Duodenal mucosa (tissue), 2 donors: Measurements from ENCODE around the gene TWF2.

Experiments
- H3K27ac ChIP-seq: one replicate; pipeline ENCODE4 v1.7.0; 2013; ENCODE audit warnings: low read depth, low read length
- H3K27me3 ChIP-seq, 2 donors: one replicate each; pipeline ENCODE4 v1.7.0; 2013; ENCODE audit warnings: low read length in 2 of 2, control low read depth in 1 of 2; ENCODE audit not compliant: insufficient read depth in 2 of 2, control insufficient read depth in 1 of 2
- H3K36me3 ChIP-seq, 2 donors: one replicate each; pipeline ENCODE4 v1.7.0; 2013; ENCODE audit warnings: low read length in 2 of 2, control low read depth in 1 of 2; ENCODE audit not compliant: insufficient read depth in 2 of 2, control insufficient read depth in 1 of 2
- H3K4me1 ChIP-seq, 2 donors: one replicate each; pipeline ENCODE4 v1.7.0; 2013; ENCODE audit warnings: low read length in 2 of 2, control low read depth in 1 of 2; ENCODE audit not compliant: insufficient read depth in 2 of 2, control insufficient read depth in 1 of 2
- H3K4me3 ChIP-seq, 2 donors: one replicate each; pipeline ENCODE4 v1.7.0; 2013; ENCODE audit warnings: low read length in 2 of 2, low read depth in 1 of 2
- H3K9ac ChIP-seq, 2 donors: one replicate each; pipeline ENCODE4 v1.7.0; 2013; ENCODE audit warnings: low read length in 2 of 2, low read depth in 1 of 2
- H3K9me3 ChIP-seq, 2 donors: one replicate each; pipeline ENCODE4 v1.7.0; 2013; ENCODE audit warnings: low read length in 2 of 2, control low read depth in 1 of 2; ENCODE audit not compliant: control insufficient read depth in 1 of 2

TWF2 gene

GRCh38 chr3:52240059-52240885 is 1.3 kb upstream of the TWF2 start:
- H3K4me3 ChIP-seq: peak overlapping the region; percentile 70 to 77
- no peaks in the 10 kb centered on the region for H3K9me3 ChIP-seq
- peaks cover 39 to 48% of the 10 kb centered on the region in 2 donors for H3K4me1 ChIP-seq
- H3K36me3 ChIP-seq: peaks cover 4% of the 10 kb centered on the region in 2 donors
- H3K27ac ChIP-seq: no peak overlapping the region
- no peaks in the 10 kb centered on the region for H3K27me3 ChIP-seq
- H3K9ac ChIP-seq: peak overlapping the region; percentile 51 to 82

DNA sequence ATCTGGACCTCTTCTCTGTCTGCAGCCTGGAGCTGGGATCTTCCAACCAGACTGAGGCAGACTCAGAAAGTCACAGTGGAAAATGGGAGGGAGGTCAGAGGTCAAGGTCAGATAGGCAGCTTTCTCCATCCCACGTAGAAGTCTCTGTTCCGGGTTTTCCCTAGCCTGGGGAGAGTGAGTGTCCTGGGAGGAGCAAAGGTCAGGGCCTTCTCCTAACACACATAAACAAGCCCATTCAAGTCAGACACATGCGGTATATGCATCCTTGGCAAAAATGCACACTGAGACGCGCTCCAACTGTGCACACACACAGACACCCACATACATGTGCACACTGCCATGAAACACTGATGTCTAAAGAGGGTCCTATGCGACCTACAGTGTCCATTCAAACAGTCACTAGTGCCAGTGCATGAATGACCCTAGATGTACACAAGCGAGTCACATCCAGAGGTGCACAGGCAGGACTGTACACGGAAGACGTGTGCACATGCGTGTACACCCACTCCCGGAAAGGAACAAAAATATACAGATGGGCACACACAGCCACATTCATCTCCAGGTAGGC is 681 bp downstream of the TWF2 start:
- H3K27me3 ChIP-seq: no peaks in the 10 kb centered on the region
- peak overlapping the region; percentile 2 to 82 for H3K9ac ChIP-seq
- peaks cover 34 to 39% of the 10 kb centered on the region in 2 donors for H3K4me1 ChIP-seq
- H3K36me3 ChIP-seq: peaks cover 4 to 16% of the 10 kb centered on the region in 2 donors
- H3K4me3 ChIP-seq: peak overlapping the region; percentile 70 to 77
- H3K27ac ChIP-seq: peak overlapping the region; percentile 23
- no peaks in the 10 kb centered on the region for H3K9me3 ChIP-seq

GRCh38 chr3:52237657-52238172 is 1.2 kb downstream of the TWF2 start:
- Histone ChIP-seq H3K4me3 (peak overlapping the region; percentile 70 to 77), H3K27me3 (no peaks in the 10 kb centered on the region)

GRCh38 chr3:52237006-52237656 is 1.8 kb downstream of the TWF2 start:
- no peaks in the 10 kb centered on the region for H3K27me3 ChIP-seq
- peak overlapping the region; percentile 6 to 77 for H3K4me3 ChIP-seq
- H3K36me3 ChIP-seq: peaks cover 4 to 24% of the 10 kb centered on the region in 2 donors
- peaks cover 34 to 39% of the 10 kb centered on the region in 2 donors for H3K4me1 ChIP-seq
- H3K9me3 ChIP-seq: no peaks in the 10 kb centered on the region
- peak overlapping the region; percentile 56 for H3K27ac ChIP-seq
- peak overlapping the region in 1 of 2 donors; percentile 82 for H3K9ac ChIP-seq

More at GRCh38 chr3:52237657-52238172, 1.2 kb downstream of the TWF2 start:
- H3K4me1 ChIP-seq: peaks cover 34 to 39% of the 10 kb centered on the region in 2 donors
- peak overlapping the region; percentile 23 for H3K27ac ChIP-seq
- H3K9ac ChIP-seq: peak overlapping the region; percentile 43 to 82
- no peaks in the 10 kb centered on the region for H3K9me3 ChIP-seq
- H3K36me3 ChIP-seq: peaks cover 4 to 20% of the 10 kb centered on the region in 2 donors

DNA sequence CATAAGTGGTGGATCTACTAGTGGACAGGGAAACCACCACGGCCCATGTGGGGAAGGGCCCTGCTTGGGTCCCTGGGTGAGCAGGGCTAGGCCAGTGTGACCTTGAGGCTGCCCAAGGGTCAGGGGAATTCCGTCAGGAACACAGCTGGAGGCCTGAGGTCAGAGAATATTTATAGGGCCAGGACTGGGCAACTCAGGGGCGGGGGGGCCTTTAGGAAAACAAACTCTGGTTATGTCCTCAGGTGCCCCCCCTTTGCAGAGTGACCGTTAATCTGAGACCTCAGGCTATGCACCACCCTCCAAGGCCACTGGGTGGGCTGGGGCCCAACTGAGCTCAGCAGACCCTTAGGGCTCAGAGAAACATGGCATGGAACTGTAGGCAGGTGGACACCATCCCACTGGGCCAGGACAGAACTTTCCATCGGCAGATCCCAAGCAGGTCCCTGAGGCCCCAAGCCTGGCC is 2.5 kb downstream of the TWF2 start:
- peaks cover 4 to 28% of the 10 kb centered on the region in 2 donors for H3K36me3 ChIP-seq
- H3K4me3 ChIP-seq: no peak overlapping the region
- peaks cover 34 to 39% of the 10 kb centered on the region in 2 donors for H3K4me1 ChIP-seq
- H3K27me3 ChIP-seq: no peaks in the 10 kb centered on the region
- H3K9me3 ChIP-seq: no peaks in the 10 kb centered on the region
- no peak overlapping the region for H3K27ac ChIP-seq
- H3K9ac ChIP-seq: no peak overlapping the region

GRCh38 chr3:52234516-52235447 is 4.2 kb downstream of the TWF2 start:
- Histone ChIP-seq H3K4me3 (no peak overlapping the region), H3K4me1 (peaks cover 23 to 28% of the 10 kb centered on the region in 2 donors), H3K27ac (no peak overlapping the region), H3K9ac (no peak overlapping the region), H3K9me3 (no peaks in the 10 kb centered on the region), H3K27me3 (no peaks in the 10 kb centered on the region), H3K36me3 (peaks cover 16 to 44% of the 10 kb centered on the region in 2 donors)

- H3K36me3 ChIP-seq: peaks cover 22 to 52% of the 10 kb centered on the region in 2 donors
- no peaks in the 10 kb centered on the region for H3K9me3 ChIP-seq
- no peak overlapping the region for H3K4me3 ChIP-seq
- H3K27ac ChIP-seq: no peak overlapping the region
- peaks cover 21 to 26% of the 10 kb centered on the region in 2 donors for H3K4me1 ChIP-seq
- no peak overlapping the region for H3K9ac ChIP-seq
- H3K27me3 ChIP-seq: no peaks in the 10 kb centered on the region
Measured at GRCh38 chr3:52233968-52234367, 5.0 kb downstream of the TWF2 start.

GRCh38 chr3:52233108-52233591 is 5.8 kb downstream of the TWF2 start:
- Histone ChIP-seq H3K27me3 (no peaks in the 10 kb centered on the region), H3K9ac (no peak overlapping the region), H3K4me3 (no peak overlapping the region), H3K9me3 (no peaks in the 10 kb centered on the region), H3K4me1 (peaks cover 17 to 23% of the 10 kb centered on the region in 2 donors), H3K27ac (no peak overlapping the region), H3K36me3 (peaks cover 23 to 57% of the 10 kb centered on the region in 2 donors)
